Astrocyte (in vitro differentiated cells and primary cell): ENCODE measurements around the gene C15orf39.

ENCODE experiments used
- CTCF ChIP-seq: IDR thresholded peaks from 2 replicates; pipeline ENCODE4 v1.5.1; 2011; ENCODE audit warnings: low read depth, mild to moderate bottlenecking, inconsistent platforms, low read length, moderate library complexity; ENCODE audit not compliant: insufficient read depth
- EZH2 ChIP-seq: IDR thresholded peaks from 2 replicates; pipeline ENCODE4 v1.6.1; 2012; ENCODE audit warnings: mild to moderate bottlenecking, low read length, inconsistent platforms; ENCODE audit not compliant: insufficient read depth

- no peak for TF ChIP-seq CTCF
- no peak for TF ChIP-seq EZH2
Observed at GRCh38 chr15:75203017-75203907, 1.6 kb downstream of the C15orf39 start.
